ENCODE measurements around the gene LAMA4. TPM values are rescaled to one million over a fixed set of nuclear protein-coding genes. Genes with fewer than 3 reads are reported as not detected.

LAMA4 gene
- total RNA-seq, 4 donors from 2014 or later: 8.1 to 116 (median 19.0) TPM

- WGBS, 2 donors: 82 to 86% methylated on average over 4 of the region's 4 CpGs
- TF ChIP-seq CTCF (IDR thresholded peaks at IDR 0.05) (no peak), POLR2A (IDR thresholded peaks at IDR 0.05) (no peak)
- Histone ChIP-seq H3K36me3 (peaks cover 0 to 75% (median under 1%) of the 10 kb centered on the region in 3 donors), H3K4me1 (peaks cover 0 to 11% (median 0%) of the 10 kb centered on the region in 3 donors), H3K9me3 (no peaks in the 10 kb centered on the region), H3K27me3 (no peaks in the 10 kb centered on the region), H3K4me3 (no peak overlapping the region), H3K27ac (no peak overlapping the region)
- intact Hi-C loops (cut with DNase I): no loop called here
- DNase-seq: no peak
These were observed 172.8 kb downstream of the LAMA4 start for GRCh38 chr6:112081569-112081968.

GRCh38 chr6:112066606-112067005 lies 187.8 kb downstream of the LAMA4 start:
- Histone ChIP-seq H3K27me3 (no peaks in the 10 kb centered on the region), H3K27ac (no peak overlapping the region), H3K4me1 (no peaks in the 10 kb centered on the region), H3K4me3 (no peak overlapping the region), H3K36me3 (peaks cover 0 to 30% (median 2%) of the 10 kb centered on the region in 3 donors), H3K9me3 (no peaks in the 10 kb centered on the region)
- no peak for DNase-seq
- WGBS, 2 donors: 34 to 69% methylated on average over 3 of the region's 3 CpGs
- no peak for TF ChIP-seq POLR2A (IDR thresholded peaks at IDR 0.05)
- TF ChIP-seq CTCF (IDR thresholded peaks at IDR 0.05): no peak
- intact Hi-C loops (cut with DNase I): no loop called here

- Histone ChIP-seq H3K4me3 (no peak overlapping the region), H3K27ac (no peak overlapping the region), H3K4me1 (no peaks in the 10 kb centered on the region), H3K36me3 (peaks cover 0 to 19% (median 0%) of the 10 kb centered on the region in 3 donors), H3K9me3 (no peaks in the 10 kb centered on the region), H3K27me3 (no peaks in the 10 kb centered on the region)
- TF ChIP-seq CTCF (IDR thresholded peaks at IDR 0.05): no peak
- no peak for TF ChIP-seq POLR2A (IDR thresholded peaks at IDR 0.05)
- intact Hi-C loops (cut with DNase I): no loop called here
- no peak for DNase-seq
- 41 to 53% methylated on average over 6 of the region's 6 CpGs for WGBS, 2 donors
These were observed 188.9 kb downstream of the LAMA4 start for GRCh38 chr6:112065426-112065986.

GRCh38 chr6:112062966-112063365 lies 191.4 kb downstream of the LAMA4 start:
- Histone ChIP-seq H3K27me3 (no peaks in the 10 kb centered on the region), H3K4me1 (no peaks in the 10 kb centered on the region), H3K27ac (no peak overlapping the region), H3K9me3 (no peaks in the 10 kb centered on the region), H3K4me3 (no peak overlapping the region), H3K36me3 (no peaks in the 10 kb centered on the region)
- TF ChIP-seq POLR2A (IDR thresholded peaks at IDR 0.05): no peak
- intact Hi-C loops (cut with DNase I): no loop called here
- WGBS, 2 donors: 74% methylated on average over 3 of the region's 3 CpGs
- no peak for DNase-seq

- WGBS, 2 donors: 88 to 89% methylated on average over 4 of the region's 4 CpGs
- H3K27ac ChIP-seq: no peak overlapping the region
- H3K36me3 ChIP-seq: no peaks in the 10 kb centered on the region
- H3K4me1 ChIP-seq: no peaks in the 10 kb centered on the region
- H3K9me3 ChIP-seq: no peaks in the 10 kb centered on the region
- intact Hi-C loops (cut with DNase I): no loop called here
- no peaks in the 10 kb centered on the region for H3K27me3 ChIP-seq
- TF ChIP-seq CTCF (IDR thresholded peaks at IDR 0.05) (no peak), POLR2A (IDR thresholded peaks at IDR 0.05) (no peak)
- no peak for DNase-seq
- no peak overlapping the region for H3K4me3 ChIP-seq
These were observed 192.8 kb downstream of the LAMA4 start for GRCh38 chr6:112061605-112062004.

Small RNA genes within 50 kb of the gene (small RNA-seq; reads per million reads assigned to genes)
- 0 reads per million in 4 donors for gene RNU6-1226P

Other genes with a start within 250 kb of the LAMA4 start
- gene CCN6, start 200.5 kb downstream of the LAMA4 start, total RNA-seq: under 1 TPM in 1 of 4 donors, not detected in 3; 0.38 TPM
- gene TUBE1, start 167.1 kb downstream of the LAMA4 start, total RNA-seq: 10 to 100 TPM in 3 of 4 donors, 1 to 10 TPM in 1; 9.7 to 28.4 (median 12.9) TPM
- 1 to 10 TPM in 3 of 4 donors, under 1 TPM in 1; 0.76 to 7.4 (median 2.4) TPM for gene FAM229B, start 167.0 kb downstream of the LAMA4 start, total RNA-seq
- not detected for gene RFPL4B, start 92.8 kb upstream of the LAMA4 start, total RNA-seq